ENCODE results near the gene MCF2L.

Gene MCF2L

GRCh38 chr13:112968910-112969691 is at the start of gene MCF2L:
Gene MCF2L (plus strand): TSS chr13:112969214. CDS start chr13:112969380, 166 bp downstream.
- no peak within 1 kb of the TSS for H3K4me3 ChIP-seq (ENCODE audit: control insufficient read depth, low read depth, low read length)
- DNase-seq (ENCODE audit: low read depth) = no peak
- TF ChIP-seq CTCF (IDR thresholded peaks at IDR 0.05; ENCODE audit: control insufficient read depth, insufficient read depth, low read depth, low read length, missing control alignments) = no peak

- TF ChIP-seq CTCF (IDR thresholded peaks at IDR 0.05; ENCODE audit: control insufficient read depth, insufficient read depth, low read depth, low read length, missing control alignments) = no peak
- DNase-seq (ENCODE audit: low read depth) = no peak
- no peak overlapping the region for H3K4me3 ChIP-seq (ENCODE audit: control insufficient read depth, low read depth, low read length)
Measured at GRCh38 chr13:112923962-112924361, 45.1 kb upstream of the MCF2L start.

- TF ChIP-seq CTCF (IDR thresholded peaks at IDR 0.05; ENCODE audit: control insufficient read depth, insufficient read depth, low read depth, low read length, missing control alignments) = no peak
- DNase-seq (ENCODE audit: low read depth) = no peak
- H3K4me3 ChIP-seq (ENCODE audit: control insufficient read depth, low read depth, low read length) = no peak overlapping the region
Measured at GRCh38 chr13:112924365-112924764, 44.6 kb upstream of the MCF2L start.

- no peak for TF ChIP-seq CTCF (IDR thresholded peaks at IDR 0.05; ENCODE audit: control insufficient read depth, insufficient read depth, low read depth, low read length, missing control alignments)
- DNase-seq (ENCODE audit: low read depth) = no peak
- H3K4me3 ChIP-seq (ENCODE audit: control insufficient read depth, low read depth, low read length) = no peak overlapping the region
Measured at GRCh38 chr13:112926003-112926402, 43.0 kb upstream of the MCF2L start.

GRCh38 chr13:112926993-112927392 is 42.0 kb upstream of the MCF2L start:
- no peak for DNase-seq (ENCODE audit: low read depth)
- no peak overlapping the region for H3K4me3 ChIP-seq (ENCODE audit: control insufficient read depth, low read depth, low read length)
- no peak for TF ChIP-seq CTCF (IDR thresholded peaks at IDR 0.05; ENCODE audit: control insufficient read depth, insufficient read depth, low read depth, low read length, missing control alignments)

- DNase-seq (ENCODE audit: low read depth) = no peak
- H3K4me3 ChIP-seq (ENCODE audit: control insufficient read depth, low read depth, low read length) = no peak overlapping the region
- TF ChIP-seq CTCF (IDR thresholded peaks at IDR 0.05; ENCODE audit: control insufficient read depth, insufficient read depth, low read depth, low read length, missing control alignments) = no peak
Measured at GRCh38 chr13:112928020-112928971, 40.7 kb upstream of the MCF2L start.
